MCF 10A (cell line): ENCODE data around the gene EPB41L4A. TPM values are rescaled to one million over a fixed set of nuclear protein-coding genes. Genes with fewer than 3 reads are reported as not detected.
"Not testable (repeated sequence)": the region's sequence is repeated elsewhere in the genome, so short reads cannot be mapped to it uniquely, and the experiment has no call there.

ENCODE experiments used
- BruUV-seq: library from RNA; stranded (reverse); fragments of 400-500 nt; replicated peaks from 2 replicates; lab custom pipeline; 2021; lab: Mats Ljungman, UMichigan
- CTCF ChIA-PET: fragments of 300-600 bp; sonication (Branson Sonifier 250); formaldehyde crosslinking; extraction: SDS; loops from one replicate; lab custom pipeline; 2021; ENCODE audit warnings: antibody characterized with exemption, inconsistent platforms; lab: Yijun Ruan, JAX
- POLR2A ChIA-PET: fragments of 300-600, 350-650 bp; sonication (Branson Sonifier 250); formaldehyde crosslinking; extraction: SDS; loops from one replicate; lab custom pipeline; 2020; ENCODE audit warnings: antibody characterized with exemption, inconsistent platforms; lab: Yijun Ruan, JAX
- DNase-seq: peaks from one replicate; pipeline ENCODE4 v3.0.0-alpha.2; 2018; ENCODE audit not compliant: unreplicated experiment
- H3K27ac Mint-ChIP-seq: one replicate; pipeline ENCODE4 v1.8.0; 2022; ENCODE audit warnings: mild to moderate bottlenecking, low read depth, mixed read lengths; ENCODE audit not compliant: unreplicated experiment
- H3K27me3 Mint-ChIP-seq: one replicate; pipeline ENCODE4 v1.8.0; 2022; ENCODE audit warnings: mixed read lengths; ENCODE audit not compliant: insufficient read depth, unreplicated experiment
- H3K36me3 Mint-ChIP-seq: one replicate; pipeline ENCODE4 v1.8.0; 2022; ENCODE audit warnings: mild to moderate bottlenecking, moderate library complexity, mixed read lengths; ENCODE audit not compliant: insufficient read depth, unreplicated experiment
- H3K4me1 Mint-ChIP-seq: one replicate; pipeline ENCODE4 v1.8.0; 2022; ENCODE audit warnings: mixed read lengths; ENCODE audit not compliant: insufficient read depth, unreplicated experiment
- H3K4me3 Mint-ChIP-seq: one replicate; pipeline ENCODE4 v1.8.0; 2022; ENCODE audit warnings: mild to moderate bottlenecking, moderate library complexity, mixed read lengths; ENCODE audit not compliant: unreplicated experiment
- H3K9me3 Mint-ChIP-seq: one replicate; pipeline ENCODE4 v1.8.0; 2022; ENCODE audit warnings: mixed read lengths; ENCODE audit not compliant: unreplicated experiment
- intact Hi-C: fragments of 100-400 bp; cut with micrococcal nuclease; formaldehyde crosslinking; loops from 2 replicates; pipeline ENCODE4 v1.14.1; 2022
- total RNA-seq: library from RNA; stranded (reverse); gene quantifications from 2 replicates; pipeline ENCODE4 v1.2.3, GENCODE V29; 2022
- TF ChIP-seq, protein P1 (sequence below): fragments of 200-600 bp; IDR thresholded peaks from one replicate; pipeline ENCODE4 v1.8.0; 2022; ENCODE audit warnings: antibody characterized with exemption, mild to moderate bottlenecking; ENCODE audit not compliant: unreplicated experiment

EPB41L4A gene
- total RNA-seq, 1 experiment from 2014 or later, result 12.4 TPM

DNA sequence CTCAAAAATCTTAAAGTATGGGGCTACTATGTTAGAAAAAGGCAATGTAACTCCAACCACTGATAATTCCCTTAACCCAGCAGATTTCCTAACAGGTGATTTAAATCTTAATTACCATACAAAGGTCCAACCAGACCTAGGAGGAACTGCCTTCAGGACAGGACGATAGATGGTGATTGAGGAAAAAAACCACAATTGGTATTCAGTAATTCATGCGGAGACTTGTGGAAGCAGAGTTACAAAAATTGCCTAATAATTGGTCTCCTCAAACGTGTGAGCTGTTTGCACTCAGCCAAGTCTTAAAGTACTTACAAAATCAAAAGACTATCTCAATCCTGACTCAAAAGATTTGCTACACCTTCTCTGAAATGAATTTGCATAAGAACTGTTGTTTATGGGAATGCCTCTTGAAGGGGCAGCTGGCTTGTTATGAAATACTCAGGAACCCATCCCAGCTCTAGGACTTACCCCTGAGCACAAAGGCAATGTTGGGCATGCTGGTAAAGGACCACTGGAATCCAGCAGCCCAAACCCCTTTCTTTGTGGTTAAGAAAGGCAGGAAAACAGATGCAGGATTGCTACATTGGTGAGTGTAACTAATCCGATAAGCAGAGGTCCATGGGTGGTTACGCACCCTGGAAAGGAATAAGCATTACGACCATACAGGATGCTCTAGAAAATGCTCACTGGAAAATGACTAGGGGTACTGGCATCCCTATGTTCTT, 26.7 kb upstream of the EPB41L4A start:
- Mint-ChIP-seq H3K36me3 (peaks cover under 1% of the 10 kb centered on the region), H3K4me1 (no peaks in the 10 kb centered on the region), H3K27ac (no peak overlapping the region), H3K4me3 (no peak overlapping the region), H3K9me3 (no peaks in the 10 kb centered on the region), H3K27me3 (no peaks in the 10 kb centered on the region)
- TF ChIP-seq, protein P1, sequence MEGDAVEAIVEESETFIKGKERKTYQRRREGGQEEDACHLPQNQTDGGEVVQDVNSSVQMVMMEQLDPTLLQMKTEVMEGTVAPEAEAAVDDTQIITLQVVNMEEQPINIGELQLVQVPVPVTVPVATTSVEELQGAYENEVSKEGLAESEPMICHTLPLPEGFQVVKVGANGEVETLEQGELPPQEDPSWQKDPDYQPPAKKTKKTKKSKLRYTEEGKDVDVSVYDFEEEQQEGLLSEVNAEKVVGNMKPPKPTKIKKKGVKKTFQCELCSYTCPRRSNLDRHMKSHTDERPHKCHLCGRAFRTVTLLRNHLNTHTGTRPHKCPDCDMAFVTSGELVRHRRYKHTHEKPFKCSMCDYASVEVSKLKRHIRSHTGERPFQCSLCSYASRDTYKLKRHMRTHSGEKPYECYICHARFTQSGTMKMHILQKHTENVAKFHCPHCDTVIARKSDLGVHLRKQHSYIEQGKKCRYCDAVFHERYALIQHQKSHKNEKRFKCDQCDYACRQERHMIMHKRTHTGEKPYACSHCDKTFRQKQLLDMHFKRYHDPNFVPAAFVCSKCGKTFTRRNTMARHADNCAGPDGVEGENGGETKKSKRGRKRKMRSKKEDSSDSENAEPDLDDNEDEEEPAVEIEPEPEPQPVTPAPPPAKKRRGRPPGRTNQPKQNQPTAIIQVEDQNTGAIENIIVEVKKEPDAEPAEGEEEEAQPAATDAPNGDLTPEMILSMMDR, result no peak
- BruUV-seq, result no TSS peak
- ChIA-PET CTCF (interaction anchor here (1.7 kb wide), 1 partner anchor 47 kb away, joined by 6 read pairs; no protein-coding TSS in a partner anchor), POLR2A (interaction anchor here (0.7 kb wide), 1 partner anchor 12 kb away, joined by 3 read pairs; no protein-coding TSS in a partner anchor)
- peak; percentile 1 for DNase-seq
- intact Hi-C loops, result no loop called here

DNA sequence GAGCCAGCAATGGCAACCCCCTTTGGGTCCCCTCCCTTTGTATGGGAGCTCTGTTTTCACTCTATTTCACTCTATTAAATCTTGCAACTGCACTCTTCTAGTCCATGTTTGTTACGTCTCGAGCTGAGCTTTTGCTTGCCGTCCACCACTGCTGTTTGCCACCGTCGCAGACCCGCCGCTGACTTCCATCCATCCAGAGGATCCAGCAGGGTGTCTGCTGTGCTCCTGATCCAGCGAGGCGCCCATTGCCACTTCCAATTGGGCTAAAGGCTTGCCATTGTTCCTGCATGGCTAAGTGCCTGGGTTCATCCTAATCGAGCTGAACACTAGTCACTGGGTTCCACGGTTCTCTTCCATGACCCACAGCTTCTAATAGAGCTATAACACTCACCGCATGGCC, 24.9 kb upstream of the EPB41L4A start:
- H3K36me3 Mint-ChIP-seq, H3K4me1 Mint-ChIP-seq, H3K4me3 Mint-ChIP-seq, POLR2A ChIA-PET, DNase-seq, H3K27me3 Mint-ChIP-seq, intact Hi-C loops, H3K27ac Mint-ChIP-seq, BruUV-seq: not testable (repeated sequence)
- H3K9me3 Mint-ChIP-seq, result peaks cover 11% of the 10 kb centered on the region
- CTCF ChIA-PET, result interaction anchor here (0.8 to 1.0 kb wide), 2 partner anchors 27 to 49 kb away, joined by 3 to 4 read pairs; no protein-coding TSS in a partner anchor

DNA sequence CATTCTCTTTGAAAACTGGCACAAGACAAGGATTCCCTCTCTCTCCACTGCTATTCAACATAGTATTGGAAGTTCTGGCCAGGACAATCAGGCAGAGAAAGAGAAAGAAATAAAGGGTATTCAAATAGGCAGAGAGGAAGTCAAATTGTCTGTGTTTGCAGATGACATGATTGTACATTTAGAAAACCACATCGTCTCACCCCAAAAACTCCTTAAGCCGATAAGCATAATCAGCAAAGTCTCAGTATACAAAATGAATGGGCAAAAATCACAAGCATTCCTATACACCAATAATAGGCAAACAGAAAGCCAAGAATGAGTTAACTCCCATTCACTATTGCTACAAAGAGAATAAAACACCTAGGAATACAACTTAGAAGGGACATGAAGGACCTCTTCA, 21.0 kb upstream of the EPB41L4A start:
- Mint-ChIP-seq H3K27me3 (peaks cover 17% of the 10 kb centered on the region), H3K36me3 (no peaks in the 10 kb centered on the region), H3K4me1 (no peaks in the 10 kb centered on the region), H3K4me3 (no peak overlapping the region), H3K27ac (no peak overlapping the region), H3K9me3 (peaks cover 23% of the 10 kb centered on the region)
- ChIA-PET POLR2A (no interaction called here), CTCF (no interaction called here)
- TF ChIP-seq, protein P1, result no peak
- no peak for DNase-seq
- intact Hi-C loops, result no loop called here
- BruUV-seq, result no TSS peak

DNA sequence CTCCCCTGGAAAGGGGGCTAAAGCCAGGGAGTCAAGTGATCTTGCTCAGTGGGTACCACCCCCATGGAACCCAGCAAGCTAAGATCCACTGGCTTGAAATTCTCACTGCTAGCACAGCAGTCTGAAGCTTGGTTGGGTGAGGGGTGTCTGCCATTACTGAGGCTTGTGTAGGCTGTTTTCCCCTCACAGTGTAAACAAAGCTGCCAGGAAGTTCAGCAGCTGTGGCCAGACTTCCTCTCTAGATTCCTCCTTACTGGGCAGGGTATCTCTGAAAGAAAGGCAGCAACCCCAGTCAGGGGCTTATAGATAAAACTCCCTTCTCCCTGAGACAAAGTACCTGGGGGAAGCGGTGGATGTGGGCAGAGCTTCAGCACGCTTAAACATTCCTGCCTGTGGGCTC, 17.1 kb upstream of the EPB41L4A start:
- Mint-ChIP-seq H3K36me3 (no peaks in the 10 kb centered on the region), H3K4me1 (peaks cover 7% of the 10 kb centered on the region), H3K9me3 (peaks cover 23% of the 10 kb centered on the region), H3K27me3 (peaks cover 17% of the 10 kb centered on the region), H3K27ac (no peak overlapping the region), H3K4me3 (no peak overlapping the region)
- no peak for DNase-seq
- BruUV-seq, result no TSS peak
- TF ChIP-seq, protein P1, result no peak
- ChIA-PET POLR2A (no interaction called here), CTCF (interaction anchor here (1.2 to 3.5 kb wide), 2 partner anchors 16 to 261 kb away, joined by 3 to 14 read pairs; partner anchors contain the start of gene EPB41L4A)
- intact Hi-C loops, result no loop called here
